HG02970 (cell line): ENCODE results near the gene FKBP7.
"Not testable (repeated sequence)": the region's sequence is repeated elsewhere in the genome, so short reads cannot be mapped to it uniquely, and the experiment has no call there.

Experiments used
- ATAC-seq: cut with Tn5 transposase; IDR thresholded peaks from one replicate; pipeline ENCODE4 v1.9.1; 2021; ENCODE audit warnings: mild to moderate bottlenecking, moderate library complexity, moderate number of reproducible peaks; ENCODE audit not compliant: unreplicated experiment, low FRiP score

The FKBP7 gene, protein sequence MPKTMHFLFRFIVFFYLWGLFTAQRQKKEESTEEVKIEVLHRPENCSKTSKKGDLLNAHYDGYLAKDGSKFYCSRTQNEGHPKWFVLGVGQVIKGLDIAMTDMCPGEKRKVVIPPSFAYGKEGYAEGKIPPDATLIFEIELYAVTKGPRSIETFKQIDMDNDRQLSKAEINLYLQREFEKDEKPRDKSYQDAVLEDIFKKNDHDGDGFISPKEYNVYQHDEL

DNA sequence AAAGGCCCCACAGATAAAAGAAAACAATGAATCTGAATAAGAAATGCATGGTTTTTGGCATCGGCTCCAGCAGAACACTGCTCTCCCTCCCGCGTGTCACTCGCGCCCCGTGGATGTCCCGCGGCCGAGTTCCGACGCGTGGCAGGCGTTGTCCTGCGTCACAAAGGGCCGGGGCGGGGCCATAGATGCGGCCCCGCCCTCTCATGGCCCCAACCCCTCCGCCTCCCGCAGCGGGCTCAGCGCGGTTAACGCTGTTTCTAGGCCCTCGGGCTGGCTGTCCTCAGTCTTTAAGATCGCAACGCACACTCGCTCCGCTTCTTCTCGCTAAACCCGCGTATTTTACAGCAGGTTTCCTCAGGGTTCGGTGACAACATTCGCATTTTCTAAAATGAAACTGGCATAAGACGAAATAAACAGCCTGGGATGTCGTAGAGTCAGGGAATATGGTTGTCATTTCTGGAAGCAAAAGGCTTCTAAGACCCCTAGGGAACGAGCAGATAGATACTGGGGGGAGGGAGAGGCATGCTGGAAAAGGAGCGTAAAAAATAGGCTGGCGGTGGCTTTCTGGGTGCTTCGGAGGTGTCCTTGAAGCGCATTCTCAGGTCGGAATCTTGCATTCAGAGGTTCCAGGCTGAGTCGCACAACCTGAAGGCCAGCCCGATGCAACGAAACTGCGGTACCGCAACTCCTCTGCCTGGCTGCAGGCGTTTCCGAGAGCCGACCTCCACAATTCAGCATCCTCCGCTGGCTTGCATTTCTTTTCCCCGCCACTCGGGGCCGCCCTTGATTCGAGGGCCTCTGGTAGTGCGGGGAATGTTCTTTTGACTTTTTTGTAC lies at the start of gene FKBP7:
FKBP7 (minus strand) TSS at position 162 of the 836 bp plus-strand sequence; CDS start at position 61, 101 bp downstream.
- ATAC-seq: peak; percentile 40

DNA sequence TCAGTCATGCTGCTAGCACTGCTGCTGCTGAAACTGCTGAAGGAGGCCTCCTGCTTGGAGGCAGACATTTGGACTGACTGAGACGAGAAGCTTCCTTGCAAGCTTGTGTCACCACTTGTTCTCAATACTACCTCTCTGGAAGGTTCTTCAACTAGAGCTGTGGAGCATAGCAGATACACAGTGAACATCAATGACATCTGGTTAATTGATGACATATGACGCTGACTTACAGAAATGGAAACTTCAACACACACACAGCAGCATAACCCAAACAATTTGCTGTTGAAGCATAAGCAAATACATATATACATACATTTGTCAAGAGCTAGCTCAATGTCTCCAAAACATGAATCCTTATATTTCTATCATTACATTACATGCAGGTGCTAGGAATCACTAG lies 49.2 kb upstream of the FKBP7 start:
- ATAC-seq: no peak

DNA sequence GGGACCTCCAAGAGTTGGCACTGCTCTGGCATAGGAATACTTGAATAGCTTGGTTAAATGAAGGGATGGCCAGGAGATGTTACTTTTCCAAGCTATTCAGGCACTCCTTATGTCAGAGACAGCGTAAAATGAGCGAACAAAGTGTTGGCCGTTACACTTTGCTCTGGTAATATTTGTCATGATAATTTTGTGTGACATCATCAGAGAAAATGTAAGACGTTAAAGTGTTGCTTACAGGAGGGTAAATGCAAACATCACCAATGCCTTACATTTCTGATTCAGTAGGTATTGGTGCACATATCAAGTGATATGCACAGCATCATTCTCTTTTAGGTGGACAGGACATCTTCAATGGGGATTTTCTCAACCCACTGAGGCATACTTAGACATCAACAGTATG lies 47.9 kb upstream of the FKBP7 start:
- no peak for ATAC-seq

DNA sequence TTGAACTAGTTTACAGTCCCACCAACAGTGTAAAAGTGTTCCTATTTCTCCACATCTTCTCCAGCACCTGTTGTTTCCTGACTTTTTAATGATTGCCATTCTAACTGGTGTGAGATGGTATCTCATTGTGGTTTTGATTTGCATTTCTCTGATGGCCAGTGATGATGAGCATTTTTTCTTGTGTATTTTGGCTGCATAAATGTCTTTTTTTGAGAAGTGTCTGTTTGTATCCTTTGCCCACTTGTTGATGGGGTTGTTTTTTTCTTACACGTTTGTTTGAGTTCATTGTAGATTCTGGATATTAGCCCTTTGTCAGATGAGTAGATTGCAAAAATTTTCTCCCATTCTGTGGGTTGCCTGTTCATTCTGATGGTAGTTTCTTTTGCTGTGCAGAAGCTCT lies 47.1 kb upstream of the FKBP7 start:
- ATAC-seq: not testable (repeated sequence)

DNA sequence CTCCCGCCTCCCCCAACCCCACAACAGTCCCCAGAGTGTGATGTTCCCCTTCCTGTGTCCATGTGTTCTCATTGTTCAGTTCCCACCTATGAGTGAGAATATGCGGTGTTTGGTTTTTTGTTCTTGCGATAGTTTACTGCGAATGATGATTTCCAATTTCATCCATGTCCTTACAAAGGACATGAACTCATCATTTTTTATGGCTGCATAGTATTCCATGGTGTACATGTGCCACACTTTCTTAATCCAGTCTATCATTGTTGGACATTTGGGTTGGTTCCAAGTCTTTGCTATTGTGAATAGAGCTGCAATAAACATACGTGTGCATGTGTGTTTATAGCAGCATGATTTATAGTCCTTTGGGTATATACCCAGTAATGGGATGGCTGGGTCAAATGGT lies 46.6 kb upstream of the FKBP7 start:
- ATAC-seq: not testable (repeated sequence)

DNA sequence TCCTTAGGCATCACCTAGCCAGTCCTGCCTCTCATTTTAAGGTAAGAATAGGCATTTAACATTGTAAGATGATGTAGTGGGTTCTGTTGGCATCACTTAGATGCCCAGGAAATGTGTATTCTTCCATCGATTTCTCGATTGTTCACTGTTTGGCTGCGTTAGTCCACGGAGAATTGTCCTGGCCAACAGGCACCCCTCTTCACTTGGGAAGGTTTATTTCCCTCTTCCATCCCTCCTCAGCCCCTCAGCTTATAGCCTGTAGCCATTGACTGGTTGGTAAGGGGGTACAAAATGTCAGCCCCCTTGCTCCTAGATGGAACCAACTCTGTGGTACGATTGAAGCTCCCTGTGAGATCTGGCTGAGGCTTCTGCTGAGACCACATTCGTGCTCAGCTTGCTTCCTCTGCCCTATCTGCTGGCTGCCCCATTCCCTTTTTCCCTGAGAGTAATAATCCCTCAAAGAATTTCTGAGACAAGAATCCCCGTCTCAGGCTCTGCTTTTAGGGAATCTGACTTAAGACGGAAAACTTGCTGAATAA lies 45.3 kb upstream of the FKBP7 start:
- peak; percentile 5 for ATAC-seq

DNA sequence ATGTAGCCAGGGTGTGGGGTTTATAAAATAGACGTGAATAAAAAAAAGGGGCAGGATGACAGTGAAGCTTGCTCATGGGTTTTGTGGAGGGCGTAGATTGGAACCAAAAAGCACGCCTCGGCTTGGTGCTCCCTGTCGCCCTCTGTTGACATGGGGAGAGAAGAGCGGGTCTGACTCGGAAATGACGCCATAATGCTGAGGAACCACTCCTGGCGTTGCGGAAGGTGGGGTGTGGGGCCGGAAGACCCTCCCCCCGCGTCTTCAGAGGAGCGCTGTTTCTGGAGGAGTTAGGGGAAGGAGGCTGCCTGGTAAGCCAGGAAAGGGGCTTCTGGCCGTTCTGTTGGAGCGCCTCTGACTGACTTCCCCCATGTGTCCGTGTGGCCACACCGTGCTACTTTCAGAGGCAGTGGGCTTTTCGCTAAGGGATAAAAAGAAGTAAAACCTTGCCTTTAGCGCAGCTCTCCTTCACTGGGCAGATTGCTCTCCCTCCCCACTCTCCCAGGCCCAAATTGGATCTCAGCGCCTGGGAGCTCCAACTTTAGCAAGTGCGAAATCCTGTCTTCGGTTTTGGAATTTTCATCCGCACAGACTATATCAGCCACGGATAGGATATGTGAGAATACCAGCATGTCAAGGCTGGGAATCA lies 44.7 kb upstream of the FKBP7 start:
- ATAC-seq: peak; percentile 77

DNA sequence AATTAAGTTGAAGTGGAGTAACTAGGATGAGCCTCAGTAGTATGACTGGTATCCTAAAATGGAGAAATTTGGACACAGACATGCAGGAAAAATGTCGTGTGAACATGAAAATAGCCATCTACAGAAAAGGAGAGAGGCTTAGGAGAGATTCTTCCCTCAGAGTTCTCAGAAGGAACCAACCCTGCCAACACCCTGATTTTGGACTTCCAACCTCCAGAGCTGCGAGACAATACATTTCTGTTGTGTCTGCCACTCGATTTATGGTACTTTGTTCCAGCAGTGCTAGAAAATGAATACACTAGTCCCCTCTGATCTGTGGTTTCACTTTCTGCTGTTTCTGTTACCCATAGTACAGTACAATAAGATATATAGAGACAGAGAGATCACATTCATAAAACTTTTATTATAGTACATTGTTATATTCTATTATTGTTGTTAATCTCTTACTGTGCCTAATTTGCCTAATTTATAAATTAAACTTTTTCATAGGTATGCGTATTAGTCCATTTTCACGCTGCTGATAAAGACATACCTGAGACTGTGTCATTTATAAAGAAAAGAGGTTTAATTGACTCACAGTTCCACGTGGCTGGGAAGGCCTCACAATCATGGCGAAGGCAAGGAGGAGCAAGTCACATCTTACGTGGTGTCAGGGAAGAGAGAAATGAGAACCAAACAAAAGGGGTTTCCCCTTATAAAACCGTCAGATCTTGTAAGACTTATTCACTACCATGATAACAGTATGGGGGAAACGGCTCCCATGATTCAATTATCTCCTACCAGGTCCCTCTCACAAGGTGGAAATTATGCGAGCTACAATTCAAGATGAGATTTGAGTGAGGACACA lies 43.1 kb upstream of the FKBP7 start:
- no peak for ATAC-seq

DNA sequence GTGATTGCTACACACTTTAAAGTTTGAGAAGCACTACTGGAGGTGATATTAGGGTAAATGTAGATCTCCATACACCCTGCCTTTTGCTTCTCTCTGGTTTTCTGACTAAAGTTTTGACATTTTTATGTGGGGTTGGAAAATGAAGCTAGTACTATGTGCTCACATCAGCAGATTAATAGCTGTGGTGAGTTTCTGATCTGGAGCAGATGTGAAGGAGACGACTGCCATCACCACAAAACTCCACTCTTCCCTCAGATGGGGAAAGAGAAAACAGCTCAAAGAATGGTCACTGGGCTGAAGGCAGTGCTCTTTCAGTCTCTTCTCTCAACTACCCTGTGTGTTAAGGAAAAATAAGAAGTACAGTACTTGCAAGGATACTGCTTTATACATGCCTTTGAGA lies 39.1 kb upstream of the FKBP7 start:
- ATAC-seq: no peak

DNA sequence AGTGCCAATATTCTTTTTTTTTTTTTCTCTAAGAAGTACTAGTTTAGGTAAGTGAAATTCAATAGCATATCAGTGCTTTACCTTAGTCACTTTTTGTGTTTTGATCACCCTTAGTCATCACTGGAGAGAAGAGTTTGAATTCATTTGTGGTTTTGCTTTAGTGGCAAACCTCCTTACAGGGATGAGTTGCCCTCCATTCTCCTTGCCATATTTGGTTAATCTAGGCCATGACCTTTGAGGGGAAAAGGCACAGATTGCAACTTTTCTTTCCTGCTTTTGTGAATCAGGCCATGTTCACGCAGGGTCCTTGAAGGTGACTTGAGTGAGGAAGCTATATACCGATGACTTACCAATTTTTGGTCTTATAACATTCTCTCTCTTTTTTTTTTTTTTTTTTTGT lies 36.3 kb upstream of the FKBP7 start:
- ATAC-seq: no peak

DNA sequence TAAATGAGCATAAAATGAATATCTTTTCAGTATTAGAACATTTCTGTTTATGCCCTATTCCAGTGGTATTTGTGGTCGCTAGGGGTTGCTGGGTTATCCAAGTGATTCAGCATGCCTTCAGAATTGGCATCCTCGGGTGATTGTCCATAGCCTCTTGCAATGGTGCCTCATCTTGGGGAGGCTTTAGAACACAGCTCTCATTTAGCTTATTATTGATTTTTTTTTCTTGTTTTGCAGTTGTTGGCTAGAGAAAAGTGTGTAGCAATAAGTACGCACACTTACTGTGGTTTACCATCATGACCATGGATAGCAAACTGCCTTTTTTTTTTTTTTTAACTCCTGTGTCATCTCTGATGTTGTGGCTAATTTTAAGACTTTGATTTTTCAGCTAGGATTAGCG lies 35.5 kb upstream of the FKBP7 start:
- no peak for ATAC-seq

DNA sequence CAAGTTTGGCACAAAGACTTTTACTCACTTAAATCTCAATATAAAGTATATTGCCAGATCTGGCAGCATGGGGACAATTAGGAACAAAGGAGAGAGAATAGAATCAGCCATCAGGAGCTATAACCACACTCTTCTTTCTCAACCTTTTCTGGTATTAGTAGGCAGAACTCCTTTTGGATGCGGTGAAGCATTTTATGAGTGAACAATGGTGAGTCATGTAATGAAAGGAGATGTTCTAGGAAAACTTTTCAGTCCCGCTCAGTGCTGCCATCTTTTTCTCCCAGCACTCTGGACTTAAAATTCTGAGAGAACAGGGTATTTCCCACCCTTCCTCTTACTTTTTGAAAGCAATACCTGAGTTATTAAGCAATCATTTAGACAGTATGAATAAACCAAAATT lies 34.1 kb upstream of the FKBP7 start:
- no peak for ATAC-seq

DNA sequence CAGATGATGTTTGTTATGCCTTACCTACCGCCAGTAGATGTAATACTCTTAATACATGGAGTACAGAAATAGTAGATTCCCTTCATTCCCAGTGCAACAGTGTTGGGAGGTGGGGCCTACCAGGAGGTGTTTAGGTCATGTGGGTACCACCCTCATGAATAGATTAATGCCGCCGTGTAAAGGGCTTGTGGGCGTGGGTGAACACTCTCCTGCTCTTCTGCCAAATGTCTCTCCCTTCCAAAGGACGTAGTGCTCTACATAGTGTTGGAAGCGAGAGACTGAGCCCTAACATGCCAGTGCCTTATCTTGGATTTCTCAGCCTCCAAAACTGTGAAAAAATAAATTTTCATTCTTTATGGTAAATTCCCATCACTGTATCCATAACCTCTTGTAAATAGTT lies 32.0 kb upstream of the FKBP7 start:
- no peak for ATAC-seq

DNA sequence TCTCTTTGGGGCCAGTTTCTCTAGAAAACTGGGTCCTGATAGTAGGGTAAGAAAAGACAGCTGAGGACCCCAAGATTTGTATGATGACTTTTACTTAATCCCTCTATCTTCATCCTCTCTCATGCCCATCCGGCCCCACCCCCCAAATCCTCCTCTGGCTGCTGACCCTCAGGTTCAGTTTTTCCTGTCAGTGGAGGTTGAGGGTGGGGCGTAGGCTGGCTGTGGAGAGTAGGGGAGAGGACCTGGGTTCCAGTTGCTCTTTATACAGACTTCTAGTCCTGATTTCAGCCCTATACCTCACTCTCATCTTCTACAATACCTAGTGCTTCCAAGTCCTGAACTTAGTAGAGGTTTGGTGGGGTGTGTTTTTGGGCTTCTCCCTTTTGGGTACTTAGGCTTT lies 30.2 kb upstream of the FKBP7 start:
- ATAC-seq: no peak

DNA sequence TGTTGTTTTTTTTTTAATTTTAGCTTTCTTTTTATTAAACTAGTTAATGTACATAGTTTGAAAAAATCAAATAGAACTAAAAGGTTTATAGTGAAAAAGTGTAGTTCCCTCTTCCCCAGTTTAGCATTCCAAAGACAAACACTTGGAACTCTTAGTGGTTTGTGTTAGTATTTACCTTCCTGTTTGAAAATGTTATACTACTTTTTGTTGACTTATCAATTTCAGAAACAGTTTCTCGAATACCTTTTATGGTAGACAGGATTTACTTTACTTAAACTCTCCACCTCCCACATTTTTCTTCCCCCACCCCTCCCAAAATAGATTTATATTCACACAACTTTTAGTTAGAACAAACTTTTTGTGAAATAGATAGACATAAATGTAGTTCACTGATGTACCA lies 28.5 kb upstream of the FKBP7 start:
- no peak for ATAC-seq

DNA sequence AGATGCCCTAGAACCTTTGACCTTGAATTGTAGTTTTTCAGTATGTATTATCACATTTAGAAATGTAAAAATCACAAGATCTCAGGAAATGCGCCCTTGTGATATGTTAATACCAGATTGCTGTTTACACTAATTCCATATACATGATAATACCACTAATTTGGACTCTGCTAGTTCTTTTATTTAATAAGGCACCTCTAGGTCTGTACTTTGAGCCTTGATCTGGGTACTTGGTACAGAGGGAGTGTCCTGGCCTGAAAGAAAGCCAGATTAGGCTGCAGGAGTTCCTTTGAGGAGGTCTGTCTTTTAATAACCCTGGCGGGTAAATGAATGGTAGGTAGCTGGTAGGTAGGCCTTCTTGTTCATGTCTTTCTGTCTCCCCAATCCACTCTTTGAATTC lies 28.1 kb upstream of the FKBP7 start:
- ATAC-seq: no peak

DNA sequence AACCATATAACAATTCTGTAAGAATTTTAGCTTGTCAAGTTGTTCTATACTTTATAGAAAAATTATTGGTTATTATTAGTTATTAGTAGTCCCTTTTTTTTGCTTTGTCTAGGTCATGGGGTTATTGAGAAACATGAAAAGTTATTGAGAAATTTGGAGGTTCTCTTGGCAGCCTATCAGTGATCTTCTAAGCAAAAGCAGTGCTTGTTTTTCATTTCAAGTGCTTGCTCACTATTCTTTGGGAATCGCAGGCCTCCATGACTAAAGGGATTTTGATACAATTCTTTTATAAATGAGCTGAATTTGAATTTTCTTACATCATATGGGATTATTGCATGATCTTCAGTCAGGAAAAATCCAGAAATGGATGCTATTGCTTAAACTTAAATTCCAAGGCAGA lies 27.7 kb upstream of the FKBP7 start:
- no peak for ATAC-seq

DNA sequence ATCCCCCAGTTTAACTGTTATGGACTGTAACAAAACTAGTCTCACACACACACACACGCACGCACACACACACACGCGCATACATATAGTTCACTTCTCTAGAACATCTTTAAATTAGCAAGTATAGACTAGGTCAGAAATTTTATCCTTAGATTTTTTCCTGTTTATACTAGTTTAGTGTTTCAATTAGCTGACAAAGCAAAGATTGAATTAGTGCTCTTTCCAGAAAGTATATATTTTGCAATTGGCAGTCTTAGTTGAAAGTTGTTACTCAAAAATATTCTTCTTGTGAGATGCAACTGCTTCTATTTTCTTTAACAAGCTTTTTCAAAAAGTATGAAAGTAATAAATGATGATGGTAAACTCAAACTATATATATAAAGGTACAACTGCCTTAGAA lies 24.4 kb upstream of the FKBP7 start:
- ATAC-seq: no peak

DNA sequence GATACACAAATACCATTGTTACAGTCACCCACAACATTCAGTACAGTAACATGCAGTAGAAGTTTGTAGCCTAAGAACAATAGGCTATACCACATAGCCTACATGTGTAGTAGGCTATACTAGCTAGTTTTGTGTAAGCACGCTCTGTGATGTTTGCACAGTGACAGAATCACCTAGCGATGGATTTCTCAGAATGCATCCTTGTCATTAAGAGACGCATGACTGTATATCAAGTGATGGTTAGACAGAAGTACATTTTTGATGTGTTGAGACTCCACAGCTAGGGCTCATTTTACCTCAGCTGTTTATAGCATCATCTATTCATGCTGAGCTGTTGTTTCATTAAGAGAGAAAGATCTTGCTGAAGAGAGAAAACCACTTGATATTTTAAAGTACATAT lies 21.2 kb upstream of the FKBP7 start:
- no peak for ATAC-seq

DNA sequence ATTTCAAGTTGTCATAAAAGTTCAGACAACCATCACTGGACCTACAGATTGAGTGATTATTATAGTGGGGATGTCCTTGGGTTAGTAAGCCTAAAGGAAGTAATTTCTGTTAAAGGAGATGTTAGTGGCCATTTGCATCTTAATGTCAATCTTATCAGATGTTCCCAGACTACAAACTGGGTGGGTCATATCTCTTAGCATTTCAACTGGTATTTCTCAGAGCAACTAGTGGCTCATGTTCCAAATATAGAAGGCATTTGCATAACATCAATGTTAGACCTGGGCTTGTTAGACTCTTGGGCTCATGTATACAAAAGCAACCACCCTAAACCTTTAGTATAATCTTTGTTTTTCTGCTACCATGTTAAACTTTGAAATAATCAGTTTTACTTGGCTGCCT lies 19.7 kb upstream of the FKBP7 start:
- no peak for ATAC-seq
